ENCODE data around the gene UROC1. TPM values are rescaled to one million over a fixed set of nuclear protein-coding genes. Genes with fewer than 3 reads are reported as not detected.

Gene UROC1
- total and polyA plus RNA-seq, 2 of the 13 experiments (the other 11 are each of a cell fraction or from before 2014, with no cell fraction given): 0.71 to 1.3 TPM

DNA sequence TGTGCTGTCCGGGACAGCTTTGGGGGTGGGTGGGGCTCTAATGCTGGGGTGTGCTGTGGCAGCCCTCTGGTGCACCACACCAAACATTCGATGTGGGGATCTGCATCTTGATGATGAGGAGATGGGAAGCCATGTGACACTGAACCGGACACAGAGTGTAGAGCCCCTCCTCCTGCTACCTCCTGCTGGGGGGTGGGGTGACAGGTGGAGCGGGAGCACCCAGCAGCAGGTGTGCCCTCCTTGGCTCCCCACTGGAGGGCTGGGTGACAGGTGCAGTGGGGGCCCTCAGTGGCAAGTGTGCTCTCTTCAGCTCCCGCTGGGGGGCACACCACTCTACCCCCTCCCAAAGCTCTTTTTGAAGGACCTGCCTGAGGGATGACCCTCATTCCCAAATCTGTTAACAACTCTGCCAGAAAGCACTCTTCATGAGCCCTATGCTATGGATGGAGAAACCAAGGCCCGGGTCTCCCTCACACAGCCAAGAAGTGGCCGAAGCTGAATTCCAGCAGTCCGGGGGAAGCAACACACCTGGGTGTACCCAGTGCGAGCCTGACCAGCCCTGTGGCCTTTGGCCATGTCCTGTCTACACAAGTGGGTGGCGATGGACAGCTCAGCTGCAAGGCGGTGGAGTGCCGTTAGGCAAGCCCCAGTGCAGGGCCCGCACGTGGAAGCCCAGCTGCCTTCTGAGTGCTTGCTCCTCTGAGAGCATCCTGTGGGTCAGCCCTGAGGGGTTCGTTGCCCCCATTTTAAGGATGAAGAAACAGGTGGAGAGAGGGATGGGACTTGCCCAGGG is 609 bp upstream of the UROC1 start (continued):
- TF ChIP-seq, protein P1, sequence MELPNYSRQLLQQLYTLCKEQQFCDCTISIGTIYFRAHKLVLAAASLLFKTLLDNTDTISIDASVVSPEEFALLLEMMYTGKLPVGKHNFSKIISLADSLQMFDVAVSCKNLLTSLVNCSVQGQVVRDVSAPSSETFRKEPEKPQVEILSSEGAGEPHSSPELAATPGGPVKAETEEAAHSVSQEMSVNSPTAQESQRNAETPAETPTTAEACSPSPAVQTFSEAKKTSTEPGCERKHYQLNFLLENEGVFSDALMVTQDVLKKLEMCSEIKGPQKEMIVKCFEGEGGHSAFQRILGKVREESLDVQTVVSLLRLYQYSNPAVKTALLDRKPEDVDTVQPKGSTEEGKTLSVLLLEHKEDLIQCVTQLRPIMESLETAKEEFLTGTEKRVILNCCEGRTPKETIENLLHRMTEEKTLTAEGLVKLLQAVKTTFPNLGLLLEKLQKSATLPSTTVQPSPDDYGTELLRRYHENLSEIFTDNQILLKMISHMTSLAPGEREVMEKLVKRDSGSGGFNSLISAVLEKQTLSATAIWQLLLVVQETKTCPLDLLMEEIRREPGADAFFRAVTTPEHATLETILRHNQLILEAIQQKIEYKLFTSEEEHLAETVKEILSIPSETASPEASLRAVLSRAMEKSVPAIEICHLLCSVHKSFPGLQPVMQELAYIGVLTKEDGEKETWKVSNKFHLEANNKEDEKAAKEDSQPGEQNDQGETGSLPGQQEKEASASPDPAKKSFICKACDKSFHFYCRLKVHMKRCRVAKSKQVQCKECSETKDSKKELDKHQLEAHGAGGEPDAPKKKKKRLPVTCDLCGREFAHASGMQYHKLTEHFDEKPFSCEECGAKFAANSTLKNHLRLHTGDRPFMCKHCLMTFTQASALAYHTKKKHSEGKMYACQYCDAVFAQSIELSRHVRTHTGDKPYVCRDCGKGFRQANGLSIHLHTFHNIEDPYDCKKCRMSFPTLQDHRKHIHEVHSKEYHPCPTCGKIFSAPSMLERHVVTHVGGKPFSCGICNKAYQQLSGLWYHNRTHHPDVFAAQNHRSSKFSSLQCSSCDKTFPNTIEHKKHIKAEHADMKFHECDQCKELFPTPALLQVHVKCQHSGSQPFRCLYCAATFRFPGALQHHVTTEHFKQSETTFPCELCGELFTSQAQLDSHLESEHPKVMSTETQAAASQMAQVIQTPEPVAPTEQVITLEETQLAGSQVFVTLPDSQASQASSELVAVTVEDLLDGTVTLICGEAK (IDR thresholded peaks at IDR 0.05): no peak
- TF ChIP-seq, protein P1 (CRISPR knock-in tag; IDR thresholded peaks at IDR 0.05): 0 out of 2 replicates have a peak, but pooled peaks have one; percentile 25
- TF ChIP-seq ZNF235 (CRISPR knock-in tag; IDR thresholded peaks at IDR 0.05; ENCODE audit: borderline replicate concordance) (0 out of 2 replicates have a peak, but pooled peaks have one; percentile 44), ETV6 (CRISPR knock-in tag; conservative IDR thresholded peaks at IDR 0.05) (no peak), SRF (IDR thresholded peaks at IDR 0.05; ENCODE audit: low read depth, low read length) (no peak), FOSL2 (CRISPR knock-in tag; IDR thresholded peaks at IDR 0.05) (no peak), ZKSCAN8 (CRISPR knock-in tag; IDR thresholded peaks at IDR 0.05; ENCODE audit: borderline replicate concordance) (no peak), ZNF556 (CRISPR knock-in tag; IDR thresholded peaks at IDR 0.05; ENCODE audit: borderline replicate concordance) (no peak), ZFP41 (CRISPR knock-in tag; IDR thresholded peaks at IDR 0.05; ENCODE audit: borderline replicate concordance) (no peak), ZNF441 (CRISPR knock-in tag; IDR thresholded peaks at IDR 0.05; ENCODE audit: borderline replicate concordance) (0 out of 2 replicates have a peak, but pooled peaks have one; percentile 60), ISX (CRISPR knock-in tag; conservative IDR thresholded peaks at IDR 0.05) (no peak)
- TF ChIP-seq, protein P2, sequence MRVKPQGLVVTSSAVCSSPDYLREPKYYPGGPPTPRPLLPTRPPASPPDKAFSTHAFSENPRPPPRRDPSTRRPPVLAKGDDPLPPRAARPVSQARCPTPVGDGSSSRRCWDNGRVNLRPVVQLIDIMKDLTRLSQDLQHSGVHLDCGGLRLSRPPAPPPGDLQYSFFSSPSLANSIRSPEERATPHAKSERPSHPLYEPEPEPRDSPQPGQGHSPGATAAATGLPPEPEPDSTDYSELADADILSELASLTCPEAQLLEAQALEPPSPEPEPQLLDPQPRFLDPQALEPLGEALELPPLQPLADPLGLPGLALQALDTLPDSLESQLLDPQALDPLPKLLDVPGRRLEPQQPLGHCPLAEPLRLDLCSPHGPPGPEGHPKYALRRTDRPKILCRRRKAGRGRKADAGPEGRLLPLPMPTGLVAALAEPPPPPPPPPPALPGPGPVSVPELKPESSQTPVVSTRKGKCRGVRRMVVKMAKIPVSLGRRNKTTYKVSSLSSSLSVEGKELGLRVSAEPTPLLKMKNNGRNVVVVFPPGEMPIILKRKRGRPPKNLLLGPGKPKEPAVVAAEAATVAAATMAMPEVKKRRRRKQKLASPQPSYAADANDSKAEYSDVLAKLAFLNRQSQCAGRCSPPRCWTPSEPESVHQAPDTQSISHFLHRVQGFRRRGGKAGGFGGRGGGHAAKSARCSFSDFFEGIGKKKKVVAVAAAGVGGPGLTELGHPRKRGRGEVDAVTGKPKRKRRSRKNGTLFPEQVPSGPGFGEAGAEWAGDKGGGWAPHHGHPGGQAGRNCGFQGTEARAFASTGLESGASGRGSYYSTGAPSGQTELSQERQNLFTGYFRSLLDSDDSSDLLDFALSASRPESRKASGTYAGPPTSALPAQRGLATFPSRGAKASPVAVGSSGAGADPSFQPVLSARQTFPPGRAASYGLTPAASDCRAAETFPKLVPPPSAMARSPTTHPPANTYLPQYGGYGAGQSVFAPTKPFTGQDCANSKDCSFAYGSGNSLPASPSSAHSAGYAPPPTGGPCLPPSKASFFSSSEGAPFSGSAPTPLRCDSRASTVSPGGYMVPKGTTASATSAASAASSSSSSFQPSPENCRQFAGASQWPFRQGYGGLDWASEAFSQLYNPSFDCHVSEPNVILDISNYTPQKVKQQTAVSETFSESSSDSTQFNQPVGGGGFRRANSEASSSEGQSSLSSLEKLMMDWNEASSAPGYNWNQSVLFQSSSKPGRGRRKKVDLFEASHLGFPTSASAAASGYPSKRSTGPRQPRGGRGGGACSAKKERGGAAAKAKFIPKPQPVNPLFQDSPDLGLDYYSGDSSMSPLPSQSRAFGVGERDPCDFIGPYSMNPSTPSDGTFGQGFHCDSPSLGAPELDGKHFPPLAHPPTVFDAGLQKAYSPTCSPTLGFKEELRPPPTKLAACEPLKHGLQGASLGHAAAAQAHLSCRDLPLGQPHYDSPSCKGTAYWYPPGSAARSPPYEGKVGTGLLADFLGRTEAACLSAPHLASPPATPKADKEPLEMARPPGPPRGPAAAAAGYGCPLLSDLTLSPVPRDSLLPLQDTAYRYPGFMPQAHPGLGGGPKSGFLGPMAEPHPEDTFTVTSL (CRISPR knock-in tag; IDR thresholded peaks at IDR 0.05; ENCODE audit: borderline replicate concordance): no peak
- TF ChIP-seq, protein P3, sequence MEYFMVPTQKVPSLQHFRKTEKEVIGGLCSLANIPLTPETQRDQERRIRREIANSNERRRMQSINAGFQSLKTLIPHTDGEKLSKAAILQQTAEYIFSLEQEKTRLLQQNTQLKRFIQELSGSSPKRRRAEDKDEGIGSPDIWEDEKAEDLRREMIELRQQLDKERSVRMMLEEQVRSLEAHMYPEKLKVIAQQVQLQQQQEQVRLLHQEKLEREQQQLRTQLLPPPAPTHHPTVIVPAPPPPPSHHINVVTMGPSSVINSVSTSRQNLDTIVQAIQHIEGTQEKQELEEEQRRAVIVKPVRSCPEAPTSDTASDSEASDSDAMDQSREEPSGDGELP (IDR thresholded peaks at IDR 0.05; ENCODE audit: borderline replicate concordance, low read depth): peak; percentile 64
